AG04450 (cell line): ENCODE results near the gene PRKN. TPM values are rescaled to one million over a fixed set of nuclear protein-coding genes. Genes with fewer than 3 reads are reported as not detected.

Experiments
- CTCF ChIA-PET: fragments of 300-600, 350-600 bp; formaldehyde crosslinking; extraction: SDS; loops from one replicate; lab custom pipeline; 2022; ENCODE audit warnings: antibody characterized with exemption, inconsistent platforms; lab: Charles Lee
- POLR2A ChIA-PET: fragments of 350-600 bp; formaldehyde crosslinking; extraction: SDS; loops from one replicate; lab custom pipeline; 2021; ENCODE audit warnings: antibody characterized with exemption, inconsistent platforms; lab: Yijun Ruan, JAX
- DNase-seq: peaks from one replicate; pipeline ENCODE4 v3.0.0-alpha.2; 2011; ENCODE audit warnings: low read depth, low spot score
- H3K27ac ChIP-seq: one replicate; pipeline ENCODE4 v1.5.1; 2012; ENCODE audit warnings: low read depth, low read length, control low read depth
- H3K27me3 ChIP-seq: one replicate; pipeline ENCODE4 v1.6.0; 2012; ENCODE audit warnings: low read length; ENCODE audit not compliant: control insufficient read depth, insufficient read depth
- H3K4me3 ChIP-seq: 2 replicates; pipeline ENCODE4 v1.5.1; 2011; ENCODE audit warnings: mild to moderate bottlenecking, low read depth, low read length, control low read depth
- H3K9me3 ChIP-seq: 2 replicates; pipeline ENCODE4 v1.5.1; 2012; ENCODE audit warnings: low read length; ENCODE audit not compliant: control insufficient read depth, insufficient read depth
- CTCF ChIP-seq: IDR thresholded peaks from 2 replicates; pipeline ENCODE4 v1.5.1; 2011; ENCODE audit warnings: low read depth, low read length, control low read depth, inconsistent platforms
- polyA plus RNA-seq: library from polyadenylated mRNA; depleted of rRNA; stranded (reverse); fragments of >200 nt; gene quantifications from 2 replicates; pipeline ENCODE4 v1.2.3, GENCODE V29; 2011

PRKN gene
- polyA plus RNA-seq, 1 experiment: not detected

- H3K27me3 ChIP-seq: no peaks in the 10 kb centered on the region
- ChIA-PET CTCF (no interaction called here), POLR2A (no interaction called here)
- no peak for DNase-seq
- peaks cover 2% of the 10 kb centered on the region for H3K9me3 ChIP-seq
- no peak for TF ChIP-seq CTCF
- no peak overlapping the region for H3K4me3 ChIP-seq
- no peak overlapping the region for H3K27ac ChIP-seq
These were observed 12.0 kb downstream of the PRKN start for GRCh38 chr6:162715601-162716000.

- CTCF ChIA-PET: interaction anchor here (0.6 kb wide), 1 partner anchor 1326 kb away, joined by 3 read pairs; no protein-coding TSS in a partner anchor
- no peak overlapping the region for H3K4me3 ChIP-seq
- H3K27ac ChIP-seq: no peak overlapping the region
- no peaks in the 10 kb centered on the region for H3K27me3 ChIP-seq
- POLR2A ChIA-PET: interaction anchor here (0.7 kb wide), 1 partner anchor 651 kb away, joined by 5 read pairs; no protein-coding TSS in a partner anchor
- DNase-seq: no peak
- TF ChIP-seq CTCF: no peak
- peaks cover 2% of the 10 kb centered on the region for H3K9me3 ChIP-seq
These were observed 13.4 kb downstream of the PRKN start for GRCh38 chr6:162713974-162714780.

- ChIA-PET CTCF (no interaction called here), POLR2A (no interaction called here)
- Histone ChIP-seq H3K27me3 (no peaks in the 10 kb centered on the region), H3K9me3 (peaks cover 2% of the 10 kb centered on the region), H3K27ac (no peak overlapping the region), H3K4me3 (no peak overlapping the region)
- TF ChIP-seq CTCF: no peak
- DNase-seq: no peak
These were observed 14.9 kb downstream of the PRKN start for GRCh38 chr6:162712694-162713093.

- DNase-seq: no peak
- no peaks in the 10 kb centered on the region; the same call in 1 of the 2 replicates for H3K9me3 ChIP-seq
- H3K4me3 ChIP-seq: no peak overlapping the region
- H3K27me3 ChIP-seq: no peaks in the 10 kb centered on the region
- TF ChIP-seq CTCF: no peak
- POLR2A ChIA-PET: no interaction called here
- no peak overlapping the region for H3K27ac ChIP-seq
- CTCF ChIA-PET: no interaction called here
These were observed 16.2 kb downstream of the PRKN start for GRCh38 chr6:162711376-162711775.

- no peaks in the 10 kb centered on the region for H3K27me3 ChIP-seq
- POLR2A ChIA-PET: interaction anchor here (0.7 kb wide), 1 partner anchor 266 kb away, joined by 3 read pairs; no protein-coding TSS in a partner anchor
- H3K9me3 ChIP-seq: no peaks in the 10 kb centered on the region; the same call in 1 of the 2 replicates
- no peak for TF ChIP-seq CTCF
- DNase-seq: no peak
- H3K27ac ChIP-seq: no peak overlapping the region
- CTCF ChIA-PET: no interaction called here
- no peak overlapping the region for H3K4me3 ChIP-seq
These were observed 16.6 kb downstream of the PRKN start for GRCh38 chr6:162710936-162711335.
